Nephron (organoid): Measurements from ENCODE around the gene IRGC.
"Not testable (repeated sequence)": the region's sequence is repeated elsewhere in the genome, so short reads cannot be mapped to it uniquely, and the experiment has no call there.

ENCODE experiments used
- H3K27ac Mint-ChIP-seq, 3 experiments: 2 replicates each; pipeline ENCODE4 v1.8.0; 2020; ENCODE audit warnings: mixed read lengths in 3 of 3, mild to moderate bottlenecking in 2 of 3, moderate library complexity in 1 of 3
- H3K27me3 Mint-ChIP-seq: 2 replicates; pipeline ENCODE4 v1.8.0; 2021; ENCODE audit warnings: low read depth, mild to moderate bottlenecking, moderate library complexity, mixed read lengths
- H3K36me3 Mint-ChIP-seq: 2 replicates; pipeline ENCODE4 v1.8.0; 2020; ENCODE audit warnings: low read depth, mixed read lengths
- H3K4me1 Mint-ChIP-seq: 2 replicates; pipeline ENCODE4 v1.8.0; 2020; ENCODE audit warnings: mixed read lengths
- H3K4me3 Mint-ChIP-seq, 3 experiments: 2 replicates each; pipeline ENCODE4 v1.8.0; 2020; ENCODE audit warnings: mild to moderate bottlenecking in 3 of 3, mixed read lengths in 3 of 3, moderate library complexity in 2 of 3
- H3K9me3 Mint-ChIP-seq: 2 replicates; pipeline ENCODE4 v1.8.0; 2020; ENCODE audit warnings: mixed read lengths
- TF ChIP-seq, protein P1 (sequence below), 3 experiments: fragments of 200-600 bp; sonication (generic); IDR thresholded peaks; one replicate each; pipeline ENCODE4 v1.5.0; 2021; ENCODE audit warnings: antibody characterized with exemption in 3 of 3; ENCODE audit not compliant: unreplicated experiment in 3 of 3

IRGC gene

DNA sequence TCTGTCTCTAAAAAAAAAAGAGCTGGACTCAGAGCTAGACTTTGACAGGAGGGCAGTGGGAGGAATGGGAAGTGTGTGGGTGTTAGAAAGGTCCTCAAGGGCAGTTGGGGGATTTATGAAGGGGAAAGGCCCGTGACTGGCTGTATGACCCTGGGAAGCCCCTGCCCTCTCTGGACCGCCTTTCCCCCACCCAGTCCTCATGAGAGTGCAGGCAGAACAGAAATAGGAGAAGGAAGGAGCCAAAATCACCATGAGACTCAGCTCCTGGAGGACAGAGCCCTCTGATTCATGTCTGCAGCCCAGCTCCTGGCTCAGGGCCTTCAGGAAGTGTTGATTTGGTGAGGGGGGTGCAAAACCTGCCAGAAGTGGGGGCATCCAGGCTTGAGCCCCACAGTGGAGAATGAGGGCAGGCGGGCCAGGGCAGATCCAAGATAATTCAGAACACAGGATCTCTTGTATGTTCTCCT lies 47.6 kb downstream of the IRGC start:
- H3K36me3 Mint-ChIP-seq = no peaks in the 10 kb centered on the region
- H3K27me3 Mint-ChIP-seq = peaks cover 4% of the 10 kb centered on the region

GRCh38 chr19:43764684-43765083 lies 48.8 kb downstream of the IRGC start:
- H3K9me3 Mint-ChIP-seq, H3K4me3 Mint-ChIP-seq, H3K4me1 Mint-ChIP-seq, H3K36me3 Mint-ChIP-seq, H3K27me3 Mint-ChIP-seq, H3K27ac Mint-ChIP-seq: not testable (repeated sequence)

More for the DNA sequence above, 47.6 kb downstream of the IRGC start:
- Mint-ChIP-seq H3K4me3 (no peak overlapping the region), H3K9me3 (no peaks in the 10 kb centered on the region), H3K4me1 (no peaks in the 10 kb centered on the region), H3K27ac (peak overlapping the region in 1 of 3 experiments; percentile 54)
- TF ChIP-seq, protein P1, sequence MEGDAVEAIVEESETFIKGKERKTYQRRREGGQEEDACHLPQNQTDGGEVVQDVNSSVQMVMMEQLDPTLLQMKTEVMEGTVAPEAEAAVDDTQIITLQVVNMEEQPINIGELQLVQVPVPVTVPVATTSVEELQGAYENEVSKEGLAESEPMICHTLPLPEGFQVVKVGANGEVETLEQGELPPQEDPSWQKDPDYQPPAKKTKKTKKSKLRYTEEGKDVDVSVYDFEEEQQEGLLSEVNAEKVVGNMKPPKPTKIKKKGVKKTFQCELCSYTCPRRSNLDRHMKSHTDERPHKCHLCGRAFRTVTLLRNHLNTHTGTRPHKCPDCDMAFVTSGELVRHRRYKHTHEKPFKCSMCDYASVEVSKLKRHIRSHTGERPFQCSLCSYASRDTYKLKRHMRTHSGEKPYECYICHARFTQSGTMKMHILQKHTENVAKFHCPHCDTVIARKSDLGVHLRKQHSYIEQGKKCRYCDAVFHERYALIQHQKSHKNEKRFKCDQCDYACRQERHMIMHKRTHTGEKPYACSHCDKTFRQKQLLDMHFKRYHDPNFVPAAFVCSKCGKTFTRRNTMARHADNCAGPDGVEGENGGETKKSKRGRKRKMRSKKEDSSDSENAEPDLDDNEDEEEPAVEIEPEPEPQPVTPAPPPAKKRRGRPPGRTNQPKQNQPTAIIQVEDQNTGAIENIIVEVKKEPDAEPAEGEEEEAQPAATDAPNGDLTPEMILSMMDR (IDR thresholded peaks at IDR 0.05; ENCODE audit: unreplicated experiment in 3 of 3) = no peak

- peaks cover 10% of the 10 kb centered on the region for H3K27me3 Mint-ChIP-seq
- H3K9me3 Mint-ChIP-seq = no peaks in the 10 kb centered on the region
- TF ChIP-seq, protein P1 (IDR thresholded peaks at IDR 0.05; ENCODE audit: unreplicated experiment in 3 of 3) = no peak
- no peak overlapping the region for H3K27ac Mint-ChIP-seq
- H3K4me1 Mint-ChIP-seq = no peaks in the 10 kb centered on the region
- H3K4me3 Mint-ChIP-seq = no peak overlapping the region
- no peaks in the 10 kb centered on the region for H3K36me3 Mint-ChIP-seq
Observed at GRCh38 chr19:43765109-43765876, 49.4 kb downstream of the IRGC start.

- H3K27me3 Mint-ChIP-seq = peaks cover 15% of the 10 kb centered on the region
- H3K4me1 Mint-ChIP-seq = no peaks in the 10 kb centered on the region
- no peaks in the 10 kb centered on the region for H3K9me3 Mint-ChIP-seq
- TF ChIP-seq, protein P1 (IDR thresholded peaks at IDR 0.05; ENCODE audit: unreplicated experiment in 3 of 3) = no peak
- H3K36me3 Mint-ChIP-seq = no peaks in the 10 kb centered on the region
- H3K27ac Mint-ChIP-seq = no peak overlapping the region
- H3K4me3 Mint-ChIP-seq = no peak overlapping the region
Observed at GRCh38 chr19:43766755-43767043, 50.8 kb downstream of the IRGC start.

- Mint-ChIP-seq H3K9me3 (no peaks in the 10 kb centered on the region), H3K4me3 (no peak overlapping the region), H3K4me1 (no peaks in the 10 kb centered on the region), H3K36me3 (no peaks in the 10 kb centered on the region), H3K27me3 (peaks cover 21% of the 10 kb centered on the region), H3K27ac (no peak overlapping the region)
- TF ChIP-seq, protein P1 (IDR thresholded peaks at IDR 0.05; ENCODE audit: unreplicated experiment in 3 of 3) = no peak
Observed at GRCh38 chr19:43767316-43767715, 51.4 kb downstream of the IRGC start.

DNA sequence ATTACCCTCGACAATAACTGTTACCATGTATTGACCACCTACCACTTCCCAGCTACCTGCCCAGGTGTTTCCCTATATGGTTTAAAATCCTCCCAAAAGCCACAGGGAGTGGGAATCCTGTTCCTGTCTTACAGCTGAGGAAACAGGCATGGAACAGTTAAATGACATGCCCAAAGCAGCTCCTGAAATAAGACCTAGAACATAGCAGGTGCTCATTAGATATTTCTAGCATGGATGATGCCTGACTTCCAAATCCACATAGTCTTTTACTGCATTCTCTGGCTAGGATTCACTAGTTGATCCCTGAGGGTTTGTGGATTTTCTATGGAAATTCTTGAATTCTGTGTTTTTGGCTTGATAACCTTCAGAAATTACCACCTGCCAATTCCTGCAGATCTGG lies 51.9 kb downstream of the IRGC start:
- H3K27me3 Mint-ChIP-seq = peaks cover 26% of the 10 kb centered on the region
- TF ChIP-seq, protein P1 (IDR thresholded peaks at IDR 0.05; ENCODE audit: unreplicated experiment in 3 of 3) = no peak
- H3K4me1 Mint-ChIP-seq = no peaks in the 10 kb centered on the region
- H3K36me3 Mint-ChIP-seq = no peaks in the 10 kb centered on the region
- no peak overlapping the region for H3K27ac Mint-ChIP-seq
- H3K4me3 Mint-ChIP-seq = no peak overlapping the region
- no peaks in the 10 kb centered on the region for H3K9me3 Mint-ChIP-seq
